Neural cell (in vitro differentiated cells): Measurements from ENCODE around the gene RNF157. TPM values are rescaled to one million over a fixed set of nuclear protein-coding genes. Genes with fewer than 3 reads are reported as not detected.

Experiments
- H2AFZ ChIP-seq: fragments of 200-600, 300-800 bp; sonication (generic), shearing (Covaris generic); 2 replicates; pipeline ENCODE4 v1.6.0; 2014; ENCODE audit warnings: low read depth, mild to moderate bottlenecking, antibody characterized with exemption, low read length, moderate library complexity
- H3F3A ChIP-seq: fragments of 200-600 bp; shearing (Covaris generic); 2 replicates; pipeline ENCODE4 v1.6.1; 2016; ENCODE audit warnings: mild to moderate bottlenecking, moderate library complexity, mixed read lengths, antibody characterized with exemption, low read length; ENCODE audit not compliant: insufficient read depth, poor library complexity, severe bottlenecking
- H3K27ac ChIP-seq: fragments of 200-600, 300-800 bp; sonication (generic), shearing (Covaris generic); 2 replicates; pipeline ENCODE4 v1.5.1; 2014; ENCODE audit warnings: mild to moderate bottlenecking, low read length, moderate library complexity
- H3K27me3 ChIP-seq: fragments of 300-800, 200-600 bp; sonication (generic), shearing (Covaris generic); 2 replicates; pipeline ENCODE4 v1.6.0; 2014; ENCODE audit warnings: mild to moderate bottlenecking, low read depth, low read length, moderate library complexity; ENCODE audit not compliant: insufficient read depth
- H3K36me3 ChIP-seq: fragments of 300-800, 200-600 bp; sonication (generic), shearing (Covaris generic); 2 replicates; pipeline ENCODE4 v1.5.1; 2014; ENCODE audit warnings: mild to moderate bottlenecking, antibody characterized with exemption, low read length, moderate library complexity; ENCODE audit not compliant: insufficient read depth
- H3K4me2 ChIP-seq: fragments of 300-800, 200-600 bp; sonication (generic), shearing (Covaris generic); 2 replicates; pipeline ENCODE4 v1.6.0; 2014; ENCODE audit warnings: mild to moderate bottlenecking, low read length
- H3K4me3 ChIP-seq: fragments of 300-800, 200-600 bp; sonication (generic), shearing (Covaris generic); 2 replicates; pipeline ENCODE4 v1.5.1; 2014; ENCODE audit warnings: mild to moderate bottlenecking, low read length, moderate library complexity
- H3K79me2 ChIP-seq: fragments of 200-600 bp; shearing (Covaris generic); replicated peaks from 2 replicates; pipeline ENCODE4 v1.6.0; 2014; ENCODE audit warnings: mild to moderate bottlenecking, low read length, moderate library complexity; ENCODE audit not compliant: insufficient read depth
- H3K9ac ChIP-seq: fragments of 300-800, 200-600 bp; sonication (generic), shearing (Covaris generic); 2 replicates; pipeline ENCODE4 v1.6.1; 2016; ENCODE audit warnings: mild to moderate bottlenecking, low read length, mixed read lengths
- H3K9me2 ChIP-seq: fragments of 200-600 bp; shearing (Covaris generic); 2 replicates; pipeline ENCODE4 v1.6.1; 2016; ENCODE audit warnings: mild to moderate bottlenecking, low read length, mixed read lengths; ENCODE audit not compliant: insufficient read depth
- H3K9me3 ChIP-seq: fragments of 200-600, 300-800 bp; sonication (generic), shearing (Covaris generic); 2 replicates; pipeline ENCODE4 v1.6.1; 2016; ENCODE audit warnings: mild to moderate bottlenecking, mixed run types, low read length, moderate library complexity, mixed read lengths
- H4K20me1 ChIP-seq: fragments of 200-600 bp; shearing (Covaris generic); 2 replicates; pipeline ENCODE4 v1.6.1; 2016; ENCODE audit warnings: mild to moderate bottlenecking, mixed run types; ENCODE audit not compliant: insufficient read depth
- CTCF ChIP-seq: fragments of 450-650 bp; IDR thresholded peaks from 2 replicates; pipeline ENCODE4 v1.5.1; 2014; ENCODE audit warnings: antibody characterized with exemption, mild to moderate bottlenecking, moderate library complexity; ENCODE audit not compliant: poor library complexity, severe bottlenecking
- EP300 ChIP-seq: fragments of 450-650 bp; conservative IDR thresholded peaks from 2 replicates; pipeline ENCODE4 v1.6.1; 2014; ENCODE audit warnings: antibody characterized with exemption, mild to moderate bottlenecking, moderate library complexity; ENCODE audit not compliant: poor library complexity, severe bottlenecking
- EZH2 ChIP-seq: fragments of 200-600, 300-800 bp; shearing (Covaris generic), sonication (generic); IDR thresholded peaks from 2 replicates; pipeline ENCODE4 v1.6.1; 2014; ENCODE audit warnings: antibody characterized with exemption, low read length, borderline replicate concordance, mild to moderate bottlenecking; ENCODE audit not compliant: insufficient read depth, poor library complexity, severe bottlenecking
- MXI1 ChIP-seq: fragments of 450-650 bp; conservative IDR thresholded peaks from 2 replicates; pipeline ENCODE4 v1.6.1; 2014; ENCODE audit warnings: antibody characterized with exemption, mild to moderate bottlenecking; ENCODE audit not compliant: poor library complexity, severe bottlenecking
- POLR2AphosphoS5 ChIP-seq: IDR thresholded peaks from 2 replicates; pipeline ENCODE4 v1.6.1; 2012
- RAD21 ChIP-seq: fragments of 450-650 bp; conservative IDR thresholded peaks from 2 replicates; pipeline ENCODE4 v1.6.1; 2014; ENCODE audit warnings: antibody characterized with exemption, mild to moderate bottlenecking, moderate library complexity
- REST ChIP-seq: IDR thresholded peaks from 2 replicates; pipeline ENCODE4 v1.6.1; 2012; ENCODE audit warnings: borderline replicate concordance
- SMC3 ChIP-seq: fragments of 450-650 bp; conservative IDR thresholded peaks from 2 replicates; pipeline ENCODE4 v1.6.1; 2014; ENCODE audit warnings: antibody characterized with exemption, mild to moderate bottlenecking, moderate library complexity; ENCODE audit not compliant: poor library complexity
- TAF1 ChIP-seq: IDR thresholded peaks from 2 replicates; pipeline ENCODE4 v1.6.1; 2012; ENCODE audit warnings: low read depth
- polyA plus RNA-seq: library from polyadenylated mRNA; depleted of rRNA; stranded (reverse); fragments of >200 nt; gene quantifications from 2 replicates; pipeline ENCODE4 v1.2.3, GENCODE V29; 2014

The RNF157 gene
- polyA plus RNA-seq, 1 donor from 2014 or later, result 15.9 TPM

GRCh38 chr17:76120658-76121008, 119.7 kb downstream of the RNF157 start:
- Histone ChIP-seq H3K9me2 (no peaks in the 10 kb centered on the region), H3K9me3 (no peaks in the 10 kb centered on the region), H3F3A (no peaks in the 10 kb centered on the region), H3K9ac (no peak overlapping the region), H3K79me2 (no peaks in the 10 kb centered on the region), H2AFZ (no peak overlapping the region), H3K27me3 (no peaks in the 10 kb centered on the region), H3K36me3 (no peaks in the 10 kb centered on the region), H4K20me1 (no peaks in the 10 kb centered on the region), H3K27ac (no peak overlapping the region), H3K4me3 (no peak overlapping the region), H3K4me2 (no peak overlapping the region)
- TF ChIP-seq RAD21 (no peak), REST (no peak), POLR2AphosphoS5 (no peak), EP300 (no peak)

GRCh38 chr17:76119409-76120371, 120.6 kb downstream of the RNF157 start:
- Histone ChIP-seq H3K36me3 (no peaks in the 10 kb centered on the region), H3K4me2 (no peak overlapping the region), H3K79me2 (no peaks in the 10 kb centered on the region), H4K20me1 (no peaks in the 10 kb centered on the region), H3K9ac (no peak overlapping the region), H2AFZ (no peak overlapping the region), H3K27me3 (no peaks in the 10 kb centered on the region), H3K4me3 (no peak overlapping the region), H3K27ac (no peak overlapping the region), H3K9me3 (no peaks in the 10 kb centered on the region), H3F3A (no peaks in the 10 kb centered on the region), H3K9me2 (no peaks in the 10 kb centered on the region)
- no peak for TF ChIP-seq MXI1
- no peak for TF ChIP-seq TAF1
- TF ChIP-seq EZH2, result no peak
- TF ChIP-seq RAD21, result no peak
- no peak for TF ChIP-seq POLR2AphosphoS5
- no peak for TF ChIP-seq CTCF
- no peak for TF ChIP-seq SMC3
- no peak for TF ChIP-seq EP300
- no peak for TF ChIP-seq REST
